Measurements from ENCODE around the gene TOP3A.

Gene TOP3A

DNA sequence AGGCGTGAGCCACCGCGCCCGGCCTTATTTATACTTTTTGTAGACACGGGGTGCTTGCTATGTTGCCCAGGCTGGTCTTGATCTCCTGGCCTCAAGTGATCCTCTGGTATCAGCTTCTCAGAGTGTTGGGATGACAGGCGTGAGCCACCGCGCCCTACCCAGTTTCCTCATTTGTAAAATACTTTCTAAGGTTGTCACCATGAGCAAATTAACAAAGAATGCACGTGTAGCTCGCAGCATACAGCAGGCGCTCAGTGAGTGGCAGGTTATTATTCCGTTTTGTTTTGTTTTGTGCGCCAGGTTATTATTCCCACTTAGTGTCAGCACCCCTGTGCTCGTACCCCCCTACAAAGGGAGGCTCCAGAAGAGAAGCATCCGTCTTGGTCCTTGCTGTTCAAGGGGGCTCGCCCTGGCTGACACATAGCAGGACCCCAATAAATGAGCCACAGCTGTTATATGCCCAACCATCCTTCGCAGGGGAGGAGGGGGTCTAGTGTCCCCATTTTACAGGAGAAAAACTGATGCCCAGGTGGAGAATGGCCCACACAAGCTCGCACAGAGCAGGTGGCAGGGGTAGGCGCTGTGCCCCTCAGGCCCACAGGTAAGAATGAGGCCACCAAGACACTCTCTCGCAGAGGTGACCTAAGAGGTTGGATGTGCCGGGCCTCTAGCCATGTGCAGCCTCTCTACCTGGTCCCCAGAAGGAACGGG lies 55.0 kb downstream of the TOP3A start:
- H3K4me3 ChIP-seq (ENCODE audit: low read depth, low read length) = peak overlapping the region; percentile 67
- no peak for DNase-seq (ENCODE audit: low read depth)
- TF ChIP-seq CTCF (IDR thresholded peaks at IDR 0.05; ENCODE audit: low read depth, low read length) (no peak), POLR2A (IDR thresholded peaks at IDR 0.05; ENCODE audit: extremely low read depth, insufficient read length) (no peak), MYC (IDR thresholded peaks at IDR 0.05; ENCODE audit: low read depth, low read length) (no peak)
- TF ChIP-seq, protein P1, sequence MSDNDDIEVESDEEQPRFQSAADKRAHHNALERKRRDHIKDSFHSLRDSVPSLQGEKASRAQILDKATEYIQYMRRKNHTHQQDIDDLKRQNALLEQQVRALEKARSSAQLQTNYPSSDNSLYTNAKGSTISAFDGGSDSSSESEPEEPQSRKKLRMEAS (IDR thresholded peaks at IDR 0.05; ENCODE audit: low read depth, low read length) = no peak

- H3K4me3 ChIP-seq (ENCODE audit: low read depth, low read length) = peak within 1 kb of the TSS; percentile 67
- TF ChIP-seq POLR2A (IDR thresholded peaks at IDR 0.05; ENCODE audit: extremely low read depth, insufficient read length) (peak; percentile 71), CTCF (IDR thresholded peaks at IDR 0.05; ENCODE audit: low read depth, low read length) (no peak), MYC (IDR thresholded peaks at IDR 0.05; ENCODE audit: low read depth, low read length) (no peak)
- TF ChIP-seq, protein P1 (IDR thresholded peaks at IDR 0.05; ENCODE audit: low read depth, low read length) = peak; percentile 31; the same call in 1 of the 2 replicates
- DNase-seq (ENCODE audit: low read depth) = peak; percentile 62
Observed at GRCh38 chr17:18258356-18259038, 56.3 kb downstream of the TOP3A start, which contains the start of gene FLII. Gene FLII, minus strand, starts transcription at chr17:18258738. Its CDS starts 48 bp downstream, at chr17:18258690.

DNA sequence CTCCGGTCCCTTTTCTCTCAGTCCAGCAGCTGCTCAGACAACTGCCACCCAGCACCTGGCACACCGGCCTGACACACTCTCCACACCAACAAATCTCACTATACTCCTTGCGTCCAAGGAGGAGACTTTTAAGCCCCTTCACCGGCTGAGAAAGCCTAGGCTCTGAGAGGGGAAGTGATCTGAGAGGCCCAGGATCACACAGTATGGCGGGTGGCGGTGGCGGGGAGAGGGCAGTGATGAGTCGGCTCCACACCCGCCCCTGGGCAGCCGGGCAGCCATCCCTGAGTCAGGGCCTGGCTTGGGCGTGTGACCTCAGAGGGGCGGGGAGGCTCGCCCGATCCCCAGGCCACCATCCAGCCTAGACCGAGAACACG lies 56.8 kb downstream of the TOP3A start:
- H3K4me3 ChIP-seq (ENCODE audit: low read depth, low read length) = peak overlapping the region; percentile 67
- peak; percentile 82 for DNase-seq (ENCODE audit: low read depth)
- TF ChIP-seq, protein P1 (IDR thresholded peaks at IDR 0.05; ENCODE audit: low read depth, low read length) = no peak; the same call in 1 of the 2 replicates
- TF ChIP-seq MYC (IDR thresholded peaks at IDR 0.05; ENCODE audit: low read depth, low read length) = peak; percentile 7; the same call in 1 of the 2 replicates
- no peak for TF ChIP-seq CTCF (IDR thresholded peaks at IDR 0.05; ENCODE audit: low read depth, low read length)
- no peak for TF ChIP-seq POLR2A (IDR thresholded peaks at IDR 0.05; ENCODE audit: extremely low read depth, insufficient read length)

GRCh38 chr17:18257268-18257981 lies 57.4 kb downstream of the TOP3A start:
- DNase-seq (ENCODE audit: low read depth) = no peak
- H3K4me3 ChIP-seq (ENCODE audit: low read depth, low read length) = peak overlapping the region; percentile 67
- TF ChIP-seq CTCF (IDR thresholded peaks at IDR 0.05; ENCODE audit: low read depth, low read length) = no peak
- no peak for TF ChIP-seq MYC (IDR thresholded peaks at IDR 0.05; ENCODE audit: low read depth, low read length)
- TF ChIP-seq, protein P1 (IDR thresholded peaks at IDR 0.05; ENCODE audit: low read depth, low read length) = no peak
- TF ChIP-seq POLR2A (IDR thresholded peaks at IDR 0.05; ENCODE audit: extremely low read depth, insufficient read length) = no peak

GRCh38 chr17:18256776-18257175 lies 58.0 kb downstream of the TOP3A start:
- DNase-seq (ENCODE audit: low read depth) = no peak
- H3K4me3 ChIP-seq (ENCODE audit: low read depth, low read length) = no peak overlapping the region
- TF ChIP-seq MYC (IDR thresholded peaks at IDR 0.05; ENCODE audit: low read depth, low read length) (no peak), POLR2A (IDR thresholded peaks at IDR 0.05; ENCODE audit: extremely low read depth, insufficient read length) (no peak), CTCF (IDR thresholded peaks at IDR 0.05; ENCODE audit: low read depth, low read length) (no peak)
- TF ChIP-seq, protein P1 (IDR thresholded peaks at IDR 0.05; ENCODE audit: low read depth, low read length) = no peak

Data from NB4 (cell line).